SHP77 (cell line): ENCODE results near the gene IL12RB2.

ENCODE experiments used
- DNase-seq, 2 experiments: peaks; one replicate each; lab custom pipeline; 2025; lab: John Stamatoyannopoulos, UW

IL12RB2 gene

GRCh38 chr1:67307251-67308060 is at the start of gene IL12RB2:
Gene IL12RB2 (plus strand): TSS chr1:67307873. CDS start chr1:67320369, 12,496 bp downstream.
- DNase-seq: no peak

- no peak for DNase-seq
Measured at GRCh38 chr1:67261680-67262079, 46.0 kb upstream of the IL12RB2 start.

- no peak for DNase-seq
Measured at GRCh38 chr1:67262735-67263134, 44.9 kb upstream of the IL12RB2 start.

- DNase-seq: no peak
Measured at GRCh38 chr1:67264152-67264551, 43.5 kb upstream of the IL12RB2 start.

GRCh38 chr1:67264899-67265298 is 42.8 kb upstream of the IL12RB2 start:
- DNase-seq: no peak

- DNase-seq: no peak
Measured at GRCh38 chr1:67269061-67269460, 38.6 kb upstream of the IL12RB2 start.

- DNase-seq: no peak
Measured at GRCh38 chr1:67270541-67270940, 37.1 kb upstream of the IL12RB2 start.

GRCh38 chr1:67273591-67273990 is 34.1 kb upstream of the IL12RB2 start:
- DNase-seq: no peak

- no peak for DNase-seq
Measured at GRCh38 chr1:67274623-67275325, 32.9 kb upstream of the IL12RB2 start.

GRCh38 chr1:67280696-67281095 is 27.0 kb upstream of the IL12RB2 start:
- DNase-seq: no peak

- DNase-seq: no peak
Measured at GRCh38 chr1:67281244-67281643, 26.4 kb upstream of the IL12RB2 start.

- no peak for DNase-seq
Measured at GRCh38 chr1:67285780-67286488, 21.7 kb upstream of the IL12RB2 start.

GRCh38 chr1:67290236-67290635 is 17.4 kb upstream of the IL12RB2 start:
- no peak for DNase-seq

- no peak for DNase-seq
Measured at GRCh38 chr1:67294836-67295617, 12.6 kb upstream of the IL12RB2 start.

- DNase-seq: no peak
Measured at GRCh38 chr1:67298762-67299161, 8.9 kb upstream of the IL12RB2 start.

- DNase-seq: no peak
Measured at GRCh38 chr1:67299296-67299695, 8.4 kb upstream of the IL12RB2 start.

- DNase-seq: no peak
Measured at GRCh38 chr1:67300561-67300960, 7.1 kb upstream of the IL12RB2 start.

- no peak for DNase-seq
Measured at GRCh38 chr1:67304023-67304422, 3.6 kb upstream of the IL12RB2 start.

- no peak for DNase-seq
Measured at GRCh38 chr1:67306547-67306946, 1.1 kb upstream of the IL12RB2 start.

GRCh38 chr1:67308136-67308535 is 463 bp downstream of the IL12RB2 start:
- no peak for DNase-seq

- no peak for DNase-seq
Measured at GRCh38 chr1:67312615-67313014, 4.9 kb downstream of the IL12RB2 start.
